Measurements from ENCODE around the gene SOHLH2.

- TF ChIP-seq GATA2 (IDR thresholded peaks at IDR 0.05; ENCODE audit: low read depth, low read length) (no peak), GATA3 (IDR thresholded peaks at IDR 0.05; ENCODE audit: low read depth, low read length) (no peak)
Measured at GRCh38 chr13:36210738-36211137, 3.6 kb downstream of the SOHLH2 start.
